H1 (cell line): Measurements from ENCODE around the gene RCE1. TPM values are rescaled to one million over a fixed set of nuclear protein-coding genes. Genes with fewer than 3 reads are reported as not detected.

Experiments used
- CTCF ChIA-PET: fragments of 300-600 bp; sonication (Branson Sonifier 250); formaldehyde crosslinking; loops from one replicate; lab custom pipeline; 2021; ENCODE audit not compliant: partially characterized antibody; lab: Charles Lee
- POLR2A ChIA-PET: fragments of 300-600 bp; sonication (Branson Sonifier 250); formaldehyde crosslinking; loops from one replicate; lab custom pipeline; 2021; ENCODE audit warnings: inconsistent platforms; ENCODE audit not compliant: partially characterized antibody; lab: Charles Lee
- DNase-seq, 2 experiments: peaks; one replicate each; pipeline versions ENCODE4 v3.0.0 to v3.0.0-alpha.2; 2010 to 2022; ENCODE audit warnings: low spot score in 2 of 2, low read depth in 1 of 2, mixed read lengths in 1 of 2
- FAIRE-seq: peaks from 2 replicates; lab custom pipeline; 2011; peaks lifted over from hg19 to GRCh38; lab: Jason Lieb, UNC
- H2AFZ ChIP-seq: 2 replicates; pipeline ENCODE4 v1.8.1; 2012; ENCODE audit warnings: low read length, inconsistent platforms
- H2AK5ac ChIP-seq: 2 replicates; pipeline ENCODE4 v1.6.1; 2013; ENCODE audit warnings: low read depth, low read length
- H2BK120ac ChIP-seq: replicated peaks from 2 replicates; pipeline ENCODE3; 2013; ENCODE audit warnings: low read depth, low read length, inconsistent platforms
- H2BK12ac ChIP-seq: 2 replicates; pipeline ENCODE4 v1.6.1; 2013; ENCODE audit warnings: low read depth, low read length
- H2BK15ac ChIP-seq: 2 replicates; pipeline ENCODE4 v1.6.1; 2013; ENCODE audit warnings: low read length
- H2BK20ac ChIP-seq: 2 replicates; pipeline ENCODE4 v1.6.1; 2013; ENCODE audit warnings: low read length
- H2BK5ac ChIP-seq: 2 replicates; pipeline ENCODE4 v1.6.1; 2013; ENCODE audit warnings: low read depth, low read length
- H3K14ac ChIP-seq: 2 replicates; pipeline ENCODE4 v1.6.1; 2013; ENCODE audit warnings: inconsistent platforms; ENCODE audit not compliant: insufficient read length
- H3K18ac ChIP-seq: 2 replicates; pipeline ENCODE4 v1.6.1; 2013; ENCODE audit warnings: low read length; ENCODE audit errors: extremely low read depth
- H3K23ac ChIP-seq: 2 replicates; pipeline ENCODE4 v1.6.1; 2013; ENCODE audit warnings: inconsistent platforms; ENCODE audit not compliant: insufficient read length
- H3K23me2 ChIP-seq: 2 replicates; pipeline ENCODE4 v1.6.1; 2013; ENCODE audit warnings: low read depth, low read length
- H3K27ac ChIP-seq: 2 replicates; pipeline ENCODE4 v1.6.1; 2011; ENCODE audit warnings: low read depth, low read length, inconsistent platforms
- H3K27me3 ChIP-seq, 4 experiments: replicated peaks in 1 of 4; 1 replicate in 1 of 4; 2 replicates in 3 of 4; pipeline versions ENCODE4 v1.6.1 to v1.8.1; 2011 to 2013; ENCODE audit warnings: low read length in 3 of 4, mild to moderate bottlenecking in 3 of 4, inconsistent platforms in 2 of 4, mixed read lengths in 2 of 4, moderate library complexity in 1 of 4; ENCODE audit not compliant: control insufficient read depth in 3 of 4, insufficient read depth in 3 of 4; ENCODE audit errors: extremely low read depth in 1 of 4
- H3K36me3 ChIP-seq, 4 experiments: 2 replicates each; pipeline versions ENCODE4 v1.6.1 to v1.8.1; 2011 to 2013; ENCODE audit warnings: mild to moderate bottlenecking in 4 of 4, low read length in 3 of 4, moderate library complexity in 2 of 4, control low read depth in 1 of 4, inconsistent platforms in 1 of 4; ENCODE audit not compliant: insufficient read depth in 4 of 4, control insufficient read depth in 2 of 4
- H3K4ac ChIP-seq: replicated peaks from 2 replicates; pipeline ENCODE3; 2013; ENCODE audit warnings: low read length, low read depth, mixed read lengths, inconsistent platforms; ENCODE audit not compliant: insufficient read length
- H3K4me1 ChIP-seq, 4 experiments: replicated peaks in 1 of 4; 1 replicate in 1 of 4; 2 replicates in 3 of 4; pipeline versions ENCODE4 v1.6.1 to v1.8.1; 2011 to 2013; ENCODE audit warnings: low read length in 3 of 4, inconsistent platforms in 2 of 4, mixed read lengths in 1 of 4; ENCODE audit not compliant: insufficient read depth in 4 of 4, control insufficient read depth in 3 of 4
- H3K4me2 ChIP-seq, 2 experiments: 2 replicates each; pipeline versions ENCODE4 v1.6.1 to v1.8.1; 2011 to 2013; ENCODE audit warnings: low read depth in 2 of 2, low read length in 2 of 2, control low read depth in 1 of 2, inconsistent platforms in 1 of 2, mild to moderate bottlenecking in 1 of 2; ENCODE audit not compliant: insufficient read depth in 1 of 2
- H3K4me3 ChIP-seq, 4 experiments: fragments of 200-600, 300-600 bp in 1 of 4; sonication (generic), shearing (Covaris generic), sonication (Bioruptor Twin) in 1 of 4; 2 replicates each; pipeline versions ENCODE4 v1.5.1 to v1.8.1; 2011 to 2016; ENCODE audit warnings: low read length in 4 of 4, low read depth in 3 of 4, control low read depth in 2 of 4, inconsistent platforms in 2 of 4, mild to moderate bottlenecking in 2 of 4, mixed read lengths in 1 of 4, moderate library complexity in 1 of 4; ENCODE audit not compliant: insufficient read depth in 2 of 4; ENCODE audit errors: extremely low read depth in 1 of 4
- H3K56ac ChIP-seq: replicated peaks from 2 replicates; pipeline ENCODE3; 2013; ENCODE audit warnings: low read depth, mild to moderate bottlenecking, mixed read lengths, low read length, inconsistent platforms; ENCODE audit not compliant: insufficient read length
- H3K79me1 ChIP-seq: 2 replicates; pipeline ENCODE4 v1.6.1; 2013; ENCODE audit warnings: low read depth, low read length, control low read depth
- H3K79me2 ChIP-seq, 2 experiments: 2 replicates each; pipeline versions ENCODE4 v1.6.1 to v1.8.1; 2012 to 2013; ENCODE audit warnings: low read length in 2 of 2, mild to moderate bottlenecking in 2 of 2, inconsistent platforms in 1 of 2; ENCODE audit not compliant: insufficient read depth in 2 of 2, control insufficient read depth in 1 of 2
- H3K9ac ChIP-seq, 4 experiments: replicated peaks in 1 of 4; 1 replicate in 1 of 4; 2 replicates in 3 of 4; pipeline versions ENCODE4 v1.6.1 to v1.8.1; 2011 to 2013; ENCODE audit warnings: low read depth in 3 of 4, low read length in 3 of 4, control low read depth in 2 of 4, mild to moderate bottlenecking in 2 of 4, moderate library complexity in 2 of 4, inconsistent platforms in 1 of 4; ENCODE audit errors: extremely low read depth in 1 of 4
- H3K9me3 ChIP-seq, 2 experiments: 2 replicates each; pipeline versions ENCODE4 v1.6.1 to v1.8.1; 2012 to 2013; ENCODE audit warnings: mild to moderate bottlenecking in 2 of 2, moderate library complexity in 2 of 2, control low read depth in 1 of 2, inconsistent platforms in 1 of 2, low read depth in 1 of 2, low read length in 1 of 2, mixed read lengths in 1 of 2; ENCODE audit not compliant: insufficient read depth in 2 of 2
- H4K20me1 ChIP-seq, 2 experiments: replicated peaks in 1 of 2; 2 replicates each; pipeline versions ENCODE3 to v1.8.1; 2011 to 2013; ENCODE audit warnings: inconsistent platforms in 2 of 2, low read length in 2 of 2, mild to moderate bottlenecking in 1 of 2; ENCODE audit not compliant: insufficient read depth in 2 of 2, control insufficient read depth in 1 of 2
- H4K5ac ChIP-seq: 2 replicates; pipeline ENCODE4 v1.6.1; 2013; ENCODE audit warnings: low read length, low read depth, mixed read lengths, inconsistent platforms; ENCODE audit not compliant: insufficient read length
- H4K8ac ChIP-seq: 2 replicates; pipeline ENCODE4 v1.8.0; 2013; ENCODE audit warnings: mild to moderate bottlenecking, moderate library complexity, low read length, inconsistent platforms; ENCODE audit not compliant: insufficient read depth; ENCODE audit errors: extremely low read depth
- H4K91ac ChIP-seq: replicated peaks from 2 replicates; pipeline ENCODE3; 2013; ENCODE audit warnings: low read length, mixed read lengths, inconsistent platforms; ENCODE audit not compliant: insufficient read length
- BACH1 ChIP-seq: IDR thresholded peaks from 2 replicates; pipeline ENCODE4 v1.6.1; 2012; ENCODE audit warnings: low read length, improper control_type of control experiment
- BCL11A ChIP-seq, 2 experiments: IDR thresholded peaks; one replicate each; pipeline ENCODE4 v1.6.1; 2011; ENCODE audit warnings: low read depth in 2 of 2, low read length in 2 of 2, mild to moderate bottlenecking in 2 of 2
- CHD2 ChIP-seq: IDR thresholded peaks from 2 replicates; pipeline ENCODE4 v1.6.1; 2012; ENCODE audit warnings: low read length, improper control_type of control experiment
- CTBP2 ChIP-seq: IDR thresholded peaks from 2 replicates; pipeline ENCODE4 v1.7.0; 2011; ENCODE audit warnings: borderline replicate concordance, mild to moderate bottlenecking, moderate library complexity, mixed read lengths, low read length; ENCODE audit not compliant: insufficient read depth, insufficient read length
- HDAC6 ChIP-seq: IDR thresholded peaks from one replicate; pipeline ENCODE4 v1.7.1; 2012; ENCODE audit warnings: low read depth, mild to moderate bottlenecking, inconsistent platforms, low read length, moderate library complexity
- JUND ChIP-seq: IDR thresholded peaks from 2 replicates; pipeline ENCODE4 v1.6.1; 2011; ENCODE audit warnings: mild to moderate bottlenecking, improper control_type of control experiment, low read length
- KDM5A ChIP-seq: fragments of 200-600 bp; IDR thresholded peaks from 2 replicates; pipeline ENCODE4 v1.7.1; 2012; ENCODE audit warnings: mild to moderate bottlenecking, low read length, inconsistent platforms, mixed read lengths
- NANOG ChIP-seq: IDR thresholded peaks from 2 replicates; pipeline ENCODE4 v1.6.1; 2011; ENCODE audit warnings: low read length, low read depth, mild to moderate bottlenecking, inconsistent platforms; ENCODE audit not compliant: insufficient read depth, poor library complexity, severe bottlenecking
- NRF1 ChIP-seq: IDR thresholded peaks from 2 replicates; pipeline ENCODE4 v1.6.1; 2011; ENCODE audit warnings: mild to moderate bottlenecking, low read depth, low read length, improper control_type of control experiment
- RBBP5 ChIP-seq: IDR thresholded peaks from 2 replicates; pipeline ENCODE4 v1.7.1; 2012; ENCODE audit warnings: low read depth, mild to moderate bottlenecking, inconsistent platforms, low read length, moderate library complexity, borderline replicate concordance
- SIN3A ChIP-seq, 2 experiments: IDR thresholded peaks in 1 of 2; conservative IDR thresholded peaks in 1 of 2; 2 replicates each; pipeline ENCODE4 v1.6.1; 2011 to 2012; ENCODE audit warnings: low read length in 2 of 2, improper control_type of control experiment in 1 of 2, low read depth in 1 of 2, mild to moderate bottlenecking in 1 of 2
- SUZ12 ChIP-seq: fragments of 200-600 bp; sonication (generic); IDR thresholded peaks from 2 replicates; pipeline ENCODE4 v1.6.1; 2012; ENCODE audit warnings: mild to moderate bottlenecking, inconsistent platforms, low read length, moderate library complexity, mixed read lengths
- TCF12 ChIP-seq: IDR thresholded peaks from 2 replicates; pipeline ENCODE4 v1.6.1; 2011; ENCODE audit warnings: low read depth, mild to moderate bottlenecking, low read length
- WGBS, 2 experiments: shearing (Covaris generic) in 1 of 2; methylation state at CpG; one replicate each; pipeline versions ENCODE4 v1.1.6 to v1.1.7; 2013 to 2015; ENCODE audit warnings: low lambda C conversion rate in 2 of 2, mixed read lengths in 2 of 2, inconsistent platforms in 1 of 2, low coverage in 1 of 2, missing lambda C conversion rate in 1 of 2; ENCODE audit not compliant: insufficient replicate concordance in 2 of 2, insufficient coverage in 1 of 2, insufficient read length in 1 of 2; ENCODE audit errors: extremely low coverage in 1 of 2, missing lambda C conversion rate in 1 of 2; 5-methylcytosine and 5-hydroxymethylcytosine counted together
- polyA plus RNA-seq, 7 experiments: library from polyadenylated mRNA; depleted of rRNA in 3 of 7; stranded (reverse) in 5 of 7; unstranded in 2 of 7; fragments of >200 nt in 5 of 7; fragments of 200-250 nt in 2 of 7; gene quantifications; 1 replicate in 5 of 7; 2 replicates in 1 of 7; 4 replicates in 1 of 7; pipeline versions ENCODE4 v1.2.1 to v1.2.3, GENCODE V29; 2011 to 2013; ENCODE audit warnings: missing spikeins in 2 of 7, mixed read lengths in 2 of 7
- total RNA-seq: library from RNA; stranded (reverse); fragmentation: NEBNext Ultra II Directional; extraction: Animal tissue kit (Norgen Biotek cat#: 25700); gene quantifications from 2 replicates; pipeline ENCODE4 v1.2.1, GENCODE V29; 2021

Gene RCE1
- total and polyA plus RNA-seq, 2 of the 8 experiments (the other 6 are each of a cell fraction or from before 2014, with no cell fraction given) = 35.8 to 84.8 TPM

- Histone ChIP-seq H3K23ac (no peak overlapping the region), H3K4me3 (no peak overlapping the region), H3K56ac (no peak overlapping the region), H3K27me3 (no peaks in the 10 kb centered on the region), H3K36me3 (0 out of 8 replicates have a peak, but pooled peaks cover 0 to 2% (median 0%) of the 10 kb centered on the region in 4 experiments), H3K9ac (no peak overlapping the region), H3K23me2 (no peaks in the 10 kb centered on the region), H3K27ac (no peak overlapping the region), H3K18ac (no peak overlapping the region), H3K79me2 (no peaks in the 10 kb centered on the region), H2BK12ac (no peak overlapping the region), H4K91ac (no peak overlapping the region), H3K4ac (no peak overlapping the region), H3K4me2 (no peak overlapping the region), H3K14ac (no peak overlapping the region), H3K9me3 (no peaks in the 10 kb centered on the region), H2BK120ac (no peak overlapping the region), H3K79me1 (peaks cover 2% of the 10 kb centered on the region; the same call in 1 of the 2 replicates), H3K4me1 (peaks cover under 1 to 5% (median 2%) of the 10 kb centered on the region in 4 experiments; a peak in 5 of 7 replicates), H2AK5ac (no peak overlapping the region), H2AFZ (no peak overlapping the region), H4K20me1 (no peaks in the 10 kb centered on the region), H2BK15ac (no peak overlapping the region), H4K8ac (no peak overlapping the region), H2BK5ac (no peak overlapping the region), H2BK20ac (no peak overlapping the region), H4K5ac (no peak overlapping the region)
- DNase-seq (no peak), FAIRE-seq (no peak)
- WGBS, 2 experiments = 92% methylated on average over 12 of the region's 13 CpGs; no CpG with 5 or more reads in 1 of the 2 experiments
- ChIA-PET CTCF (interaction anchor here (1.0 to 1.1 kb wide), 2 partner anchors 22 to 82 kb away, joined by 3 to 4 read pairs; no protein-coding TSS in a partner anchor), POLR2A (no interaction called here)
- no peak for TF ChIP-seq BCL11A (IDR thresholded peaks at IDR 0.05; ENCODE audit: low read depth in 2 of 2, low read length in 2 of 2)
- no peak for TF ChIP-seq CHD2
- TF ChIP-seq KDM5A = no peak
- TF ChIP-seq HDAC6 = no peak
- no peak for TF ChIP-seq NANOG
- TF ChIP-seq SUZ12 = no peak
- no peak for TF ChIP-seq TCF12
- no peak for TF ChIP-seq NRF1
- TF ChIP-seq SIN3A (conservative IDR thresholded peaks at IDR 0.05 in 1 of 2, IDR thresholded peaks at IDR 0.05 in 1 of 2; ENCODE audit: low read depth in 1 of 2, low read length in 2 of 2) = no peak
- no peak for TF ChIP-seq CTBP2
- no peak for TF ChIP-seq BACH1
- no peak for TF ChIP-seq JUND
- TF ChIP-seq RBBP5 = no peak
- TF ChIP-seq, all 59 proteins: peak for 0
Measured at GRCh38 chr11:66875378-66875777, 32.1 kb downstream of the RCE1 start.
